Kidney (tissue), 14 donors: ENCODE data around the gene ADAMTS20. TPM values are rescaled to one million over a fixed set of nuclear protein-coding genes. Genes with fewer than 3 reads are reported as not detected.
A peak's percentile ranks its signal among the peaks of the same experiment; 100 is the strongest.
"Not testable (repeated sequence)": the region's sequence is repeated elsewhere in the genome, so short reads cannot be mapped to it uniquely, and the experiment has no call there.

Experiments
- DNase-seq, 5 donors: peaks; one replicate each; pipeline ENCODE4 v3.0.0-alpha.2; 2013 to 2020
- FAIRE-seq: peaks from 2 replicates; lab custom pipeline; 2012; peaks lifted over from hg19 to GRCh38; lab: Jason Lieb, UNC
- H3K27ac ChIP-seq, 2 donors: one replicate each; pipeline ENCODE4 v1.7.0; 2013; ENCODE audit warnings: low read depth in 2 of 2, low read length in 2 of 2, inconsistent platforms in 1 of 2
- H3K27me3 ChIP-seq: one replicate; pipeline ENCODE4 v1.7.1; 2013; ENCODE audit warnings: low read length, inconsistent platforms; ENCODE audit not compliant: control insufficient read depth, insufficient read depth
- H3K36me3 ChIP-seq, 3 donors: one replicate each; pipeline versions ENCODE4 v1.7.0 to v1.7.1; 2013; ENCODE audit warnings: low read length in 3 of 3, control low read depth in 1 of 3, inconsistent platforms in 1 of 3; ENCODE audit not compliant: insufficient read depth in 3 of 3, control insufficient read depth in 2 of 3
- H3K4me1 ChIP-seq, 3 donors: one replicate each; pipeline versions ENCODE4 v1.7.0 to v1.7.1; 2013; ENCODE audit warnings: low read length in 3 of 3, inconsistent platforms in 1 of 3, low read depth in 1 of 3; ENCODE audit not compliant: control insufficient read depth in 2 of 3, insufficient read depth in 2 of 3
- H3K4me3 ChIP-seq, 3 donors: one replicate each; pipeline versions ENCODE4 v1.7.0 to v1.8.1; 2013; ENCODE audit warnings: low read length in 3 of 3, control low read depth in 1 of 3, inconsistent platforms in 1 of 3
- H3K9ac ChIP-seq, 3 donors: one replicate each; pipeline versions ENCODE4 v1.7.0 to v1.7.1; 2013; ENCODE audit warnings: low read length in 3 of 3, control low read depth in 1 of 3, inconsistent platforms in 1 of 3
- H3K9me3 ChIP-seq, 3 donors: one replicate each; pipeline versions ENCODE4 v1.7.0 to v1.7.1; 2013; ENCODE audit warnings: low read length in 3 of 3, control low read depth in 1 of 3, inconsistent platforms in 1 of 3; ENCODE audit not compliant: control insufficient read depth in 2 of 3, insufficient read depth in 1 of 3
- CTCF ChIP-seq: IDR thresholded peaks from 3 replicates; pipeline ENCODE4 v1.5.1; 2012; ENCODE audit warnings: mild to moderate bottlenecking, moderate library complexity, borderline replicate concordance; ENCODE audit not compliant: insufficient read depth; ENCODE audit errors: extremely low read depth
- intact Hi-C: fragments of 100-400 bp; cut with DNase I; formaldehyde crosslinking; loops from one replicate; pipeline ENCODE4 v1.11.1; 2022
- polyA plus RNA-seq: library from polyadenylated mRNA; stranded (reverse); fragments of 350-450 nt; fragmentation: Illumina TruSeq; extraction: RNeasy Lipid Tissue Mini Kit (QIAGEN cat#74804); gene quantifications from one replicate; pipeline ENCODE4 v1.2.3, GENCODE V29; 2014; ENCODE audit warnings: low read depth, low replicate concordance; ENCODE audit not compliant: insufficient read depth
- total RNA-seq: library from RNA; stranded (reverse); fragmentation: NEBNext Ultra II Directional; extraction: Animal tissue kit (Norgen Biotek cat#: 25700); gene quantifications from one replicate; pipeline ENCODE4 v1.2.1, GENCODE V29; 2021
- donor health status: control.
- donor health status: control.
- donor health status: control.
- donor health status: control.
- donor health status: control.
- donor health status: DM: yes; HTN: yes; CAD: no.
- donor health status: Normal renal cell carcinoma (clear cell type).

ADAMTS20 gene
- total and polyA plus RNA-seq, 2 donors from 2014 or later = not detected

- H3K36me3 ChIP-seq = no peaks in the 10 kb centered on the region
- H3K9me3 ChIP-seq = peaks cover 0 to 7% (median 0%) of the 10 kb centered on the region in 3 donors
- FAIRE-seq (no peak), DNase-seq (no peak)
- H3K27ac ChIP-seq = no peak overlapping the region
- intact Hi-C loops = no loop called here
- TF ChIP-seq CTCF = no peak
- H3K4me3 ChIP-seq = no peak overlapping the region
- H3K27me3 ChIP-seq = no peaks in the 10 kb centered on the region
- H3K4me1 ChIP-seq = no peaks in the 10 kb centered on the region
- no peak overlapping the region for H3K9ac ChIP-seq
Measured at GRCh38 chr12:43345023-43345422, 207.0 kb downstream of the ADAMTS20 start.

DNA sequence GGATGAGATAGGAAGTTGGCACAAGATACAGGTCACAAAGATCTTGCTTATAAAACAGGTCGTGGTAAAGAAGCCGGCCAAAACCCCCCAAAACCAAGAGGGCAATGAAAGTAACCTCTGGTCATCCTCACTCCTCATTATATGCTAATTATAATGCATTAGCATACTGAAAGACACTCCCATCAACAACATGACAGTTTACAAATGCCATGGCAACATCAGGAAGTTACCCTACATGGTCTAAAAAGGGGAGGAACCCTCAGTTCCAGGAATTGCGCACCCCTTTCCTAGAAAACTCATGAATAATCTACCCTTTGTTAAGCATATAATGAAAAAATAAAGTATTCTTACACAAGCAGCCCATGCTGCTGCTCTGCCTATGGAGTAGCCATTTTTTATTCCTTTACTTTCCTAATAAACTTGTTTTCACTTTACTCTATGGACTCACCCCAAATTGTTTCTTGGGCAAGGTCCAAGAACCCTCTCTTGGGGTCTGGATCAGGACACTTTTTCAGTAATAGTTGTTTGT, 210.2 kb downstream of the ADAMTS20 start:
- intact Hi-C loops, H3K27ac ChIP-seq, FAIRE-seq, H3K9me3 ChIP-seq, DNase-seq, H3K4me3 ChIP-seq, H3K9ac ChIP-seq, H3K36me3 ChIP-seq, H3K27me3 ChIP-seq: not testable (repeated sequence)
- peaks cover 0 to 20% (median 4%) of the 10 kb centered on the region in 3 donors for H3K4me1 ChIP-seq

DNA sequence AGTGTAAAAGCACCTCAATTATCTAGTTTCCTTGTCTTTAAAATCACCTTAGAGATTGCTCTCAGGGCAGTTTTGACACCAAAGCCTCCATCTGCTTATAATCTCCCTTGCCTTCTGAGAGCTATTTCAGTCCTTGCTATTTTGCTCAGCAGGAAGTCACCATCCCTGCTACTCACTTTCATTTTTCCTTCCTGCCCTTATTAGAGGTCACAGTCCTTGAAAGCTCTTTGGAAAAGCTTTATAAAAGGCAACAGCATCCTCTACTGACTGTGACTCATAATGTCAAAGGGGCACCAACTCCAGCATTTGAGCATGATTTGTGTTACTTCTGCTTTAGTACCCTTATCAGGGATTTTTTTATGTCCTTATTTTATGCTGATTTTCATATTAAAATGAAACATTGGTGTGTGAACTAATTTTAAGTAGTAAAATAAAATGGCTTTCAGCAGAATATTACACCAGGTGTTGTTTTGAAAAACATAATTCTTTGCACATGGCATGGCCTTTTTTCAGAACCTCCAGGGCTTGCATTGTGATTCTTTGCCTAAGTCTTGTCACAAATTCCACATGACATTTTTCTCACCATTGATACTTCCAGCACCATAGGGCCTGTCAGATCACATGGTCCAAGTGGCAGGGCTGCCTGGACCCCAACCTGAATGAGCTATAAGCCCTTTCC, 213.0 kb downstream of the ADAMTS20 start:
- DNase-seq = peak in 2 of 5 donors; percentile 74 to 85
- Histone ChIP-seq H3K4me1 (peaks cover 0 to 20% (median 4%) of the 10 kb centered on the region in 3 donors), H3K9ac (no peak overlapping the region), H3K4me3 (no peak overlapping the region), H3K27me3 (no peaks in the 10 kb centered on the region), H3K36me3 (no peaks in the 10 kb centered on the region), H3K9me3 (no peaks in the 10 kb centered on the region), H3K27ac (peak overlapping the region in 1 of 2 donors; percentile 22)
- TF ChIP-seq CTCF = peak; percentile 75
- intact Hi-C loops = loop anchor here (10.0 kb wide), 1 partner anchor 854 kb away; no protein-coding TSS in a partner anchor
- FAIRE-seq = peak; percentile 95

GRCh38 chr12:43337571-43338444, 214.2 kb downstream of the ADAMTS20 start:
- no peaks in the 10 kb centered on the region for H3K9me3 ChIP-seq
- no peak overlapping the region for H3K4me3 ChIP-seq
- intact Hi-C loops = loop anchor here (10.0 kb wide), 1 partner anchor 853 kb away; no protein-coding TSS in a partner anchor
- no peak overlapping the region for H3K27ac ChIP-seq
- H3K27me3 ChIP-seq = no peaks in the 10 kb centered on the region
- FAIRE-seq (no peak), DNase-seq (peak in 1 of 5 donors; percentile 30)
- TF ChIP-seq CTCF = no peak
- H3K36me3 ChIP-seq = no peaks in the 10 kb centered on the region
- no peak overlapping the region for H3K9ac ChIP-seq
- peaks cover 0 to 20% (median 4%) of the 10 kb centered on the region in 3 donors for H3K4me1 ChIP-seq
